Loucy (cell line): ENCODE data around the gene SNRNP27.

Experiments
- CTCF ChIP-seq: fragments of 200-600 bp; sonication (generic); conservative IDR thresholded peaks from 2 replicates; pipeline ENCODE4 v1.5.1; 2014; ENCODE audit warnings: mild to moderate bottlenecking, antibody characterized with exemption, low read length
- EZH2phosphoT487 ChIP-seq: fragments of 200-600 bp; IDR thresholded peaks from 2 replicates; pipeline ENCODE4 v1.6.1; 2018; ENCODE audit warnings: antibody characterized with exemption, mild to moderate bottlenecking, moderate library complexity, borderline replicate concordance

GRCh38 chr2:69933254-69933828 is 39.6 kb downstream of the SNRNP27 start:
- no peak for TF ChIP-seq CTCF
- no peak for TF ChIP-seq EZH2phosphoT487
